CD4-positive, alpha-beta T cell treated with Interleukin-6 for 4 hours (primary cell): Measurements from ENCODE around the gene SEMA3E.
"Not testable (repeated sequence)": the region's sequence is repeated elsewhere in the genome, so short reads cannot be mapped to it uniquely, and the experiment has no call there.

Source experiments
- DNase-seq: peaks from one replicate; pipeline ENCODE4 v3.0.0-alpha.2; 2020; ENCODE audit warnings: mixed read lengths

The SEMA3E gene

DNA sequence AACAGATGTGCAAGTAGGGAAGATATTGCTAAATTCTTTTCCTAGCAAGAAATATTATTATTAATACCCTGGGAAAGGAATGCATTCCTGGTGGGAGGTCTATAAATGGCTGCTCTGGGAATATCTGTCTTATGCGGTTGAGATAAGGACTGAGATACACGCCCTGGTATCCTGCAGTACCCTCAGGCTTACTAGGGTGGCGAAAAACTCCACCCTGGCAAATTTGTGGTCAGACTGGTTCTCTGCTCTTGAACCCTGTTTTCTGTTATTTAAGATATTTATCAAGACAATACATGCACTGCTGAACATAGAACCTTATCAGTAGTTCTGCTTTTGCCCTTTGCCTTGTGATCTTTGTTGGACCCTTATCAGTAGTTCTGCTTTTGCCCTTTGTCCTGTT is 96.4 kb downstream of the SEMA3E start:
- not testable (repeated sequence) for DNase-seq

DNA sequence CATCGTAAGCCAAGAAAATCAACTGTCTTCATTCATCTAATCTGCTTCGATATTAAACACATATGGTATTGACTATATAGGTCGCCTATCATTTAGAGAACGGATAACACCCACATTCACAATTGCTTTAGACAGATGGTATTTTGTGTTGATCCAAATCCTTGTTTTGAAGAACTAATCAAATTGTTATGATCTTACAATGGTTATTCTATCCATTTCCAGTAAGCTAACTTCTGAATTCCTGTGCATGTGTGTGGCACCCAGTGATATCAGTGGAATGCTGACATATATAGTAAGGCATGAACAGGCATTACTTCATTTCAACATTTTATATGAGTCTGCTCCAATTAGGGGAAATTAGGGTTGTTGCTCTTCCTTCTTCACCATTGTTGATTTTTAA is 98.8 kb downstream of the SEMA3E start:
- no peak for DNase-seq

DNA sequence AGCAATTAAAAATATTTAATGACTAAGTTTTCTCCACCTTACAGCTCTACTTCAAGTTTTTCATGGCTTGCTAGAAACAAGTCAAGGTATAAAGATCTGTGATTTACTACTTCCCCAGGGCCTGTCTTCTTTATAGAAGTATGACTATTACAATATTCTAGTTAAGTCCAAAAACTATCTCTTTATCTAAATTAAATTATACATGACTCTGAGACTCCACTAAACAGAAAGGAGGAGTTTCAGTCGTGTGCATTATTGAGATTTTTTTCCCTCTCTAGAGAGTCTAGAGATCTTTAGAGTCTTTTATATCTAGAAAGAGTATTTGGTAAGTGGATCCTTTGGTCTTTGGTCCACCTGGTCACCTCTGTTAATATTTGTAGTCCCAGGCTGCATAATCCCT is 100.7 kb downstream of the SEMA3E start:
- no peak for DNase-seq

DNA sequence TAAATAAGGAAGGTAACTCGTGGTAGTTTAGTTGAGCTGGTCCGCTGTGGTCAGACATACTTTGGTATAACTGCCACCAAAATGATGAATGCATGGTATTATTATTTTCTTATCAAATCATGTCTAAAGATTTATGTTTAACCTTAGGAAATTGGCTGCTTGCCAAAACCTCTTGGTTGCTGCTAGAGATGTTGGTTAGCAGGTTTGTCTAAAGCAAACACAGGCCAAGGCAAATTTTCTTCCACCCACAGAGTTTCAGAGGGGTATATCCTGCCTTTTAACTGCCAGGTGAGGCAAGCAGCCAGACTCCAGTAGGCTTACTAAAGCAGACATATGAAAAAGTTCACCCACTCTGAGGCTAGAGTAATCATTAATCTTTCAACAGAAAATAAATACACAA is 101.4 kb downstream of the SEMA3E start:
- no peak for DNase-seq

DNA sequence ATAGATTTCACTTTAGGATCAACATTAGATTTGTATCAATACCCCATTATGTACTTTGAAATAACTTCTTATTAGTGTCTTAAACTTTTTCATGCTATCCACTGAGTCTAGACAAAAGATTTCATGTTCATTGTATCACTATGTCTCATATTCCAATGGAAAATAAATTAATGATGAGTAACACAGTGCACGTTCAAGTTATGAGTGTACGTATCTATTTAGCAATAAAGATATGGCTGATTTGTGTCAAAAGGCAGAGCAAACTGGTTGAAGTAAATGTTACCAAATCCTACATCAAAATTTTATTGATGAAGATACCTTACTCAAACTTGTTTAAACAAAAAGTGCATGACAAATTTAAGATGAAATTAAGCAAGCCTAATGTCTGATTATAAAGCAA is 102.4 kb downstream of the SEMA3E start:
- no peak for DNase-seq

DNA sequence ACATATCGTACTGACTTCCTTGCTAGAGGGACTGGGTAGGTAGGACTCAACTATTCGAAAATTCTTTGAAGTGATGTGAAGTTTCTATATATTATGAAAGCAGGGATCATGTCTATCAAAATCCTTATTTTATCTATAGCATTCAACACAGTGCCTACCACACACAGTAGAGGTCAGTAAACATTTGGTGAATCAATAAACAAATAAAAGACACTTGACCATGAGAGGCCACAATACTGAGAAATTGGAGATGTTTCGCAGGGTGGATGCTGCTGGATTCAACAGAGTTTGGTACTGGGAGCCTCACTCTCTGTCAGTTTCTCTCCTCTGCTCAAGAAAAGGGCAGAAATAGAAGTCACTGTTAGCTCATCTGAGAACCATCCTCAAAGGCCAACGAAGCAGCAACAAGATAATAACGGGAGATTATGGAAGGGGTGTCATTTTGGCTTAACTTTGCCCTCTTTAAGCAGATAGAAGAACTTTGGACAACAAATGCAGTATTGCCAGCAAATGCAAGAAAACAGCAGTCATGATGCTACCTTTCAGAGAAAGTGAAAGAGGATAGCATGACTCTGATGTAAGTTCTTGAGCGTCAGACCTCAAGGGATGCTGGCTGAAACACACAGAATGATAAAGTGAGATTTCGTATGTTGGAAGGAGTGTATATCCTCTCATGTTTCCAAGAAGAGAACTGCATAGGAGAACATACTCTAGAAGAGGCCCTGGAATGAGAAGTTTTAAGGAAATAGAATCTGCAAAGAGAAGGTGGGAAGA is 107.6 kb downstream of the SEMA3E start:
- no peak for DNase-seq

DNA sequence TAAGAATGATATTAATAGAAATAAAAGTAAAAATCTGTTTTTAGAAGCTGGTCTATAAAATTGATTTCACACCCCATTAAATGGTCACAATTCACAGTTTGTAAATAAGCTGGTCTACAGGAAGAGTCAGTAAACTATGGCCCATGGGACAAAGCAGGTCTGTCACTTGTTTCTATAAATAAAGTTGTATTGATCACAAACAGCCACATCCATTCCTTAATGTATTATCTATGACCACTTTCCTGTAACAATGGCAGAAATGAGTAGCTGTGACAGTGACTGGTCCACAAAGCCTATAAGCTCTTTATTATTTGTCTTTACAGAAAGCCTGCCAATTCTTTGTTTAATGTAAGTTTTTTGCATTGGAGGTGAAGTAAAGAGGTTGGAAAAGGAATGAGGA is 114.5 kb downstream of the SEMA3E start:
- DNase-seq, result no peak

DNA sequence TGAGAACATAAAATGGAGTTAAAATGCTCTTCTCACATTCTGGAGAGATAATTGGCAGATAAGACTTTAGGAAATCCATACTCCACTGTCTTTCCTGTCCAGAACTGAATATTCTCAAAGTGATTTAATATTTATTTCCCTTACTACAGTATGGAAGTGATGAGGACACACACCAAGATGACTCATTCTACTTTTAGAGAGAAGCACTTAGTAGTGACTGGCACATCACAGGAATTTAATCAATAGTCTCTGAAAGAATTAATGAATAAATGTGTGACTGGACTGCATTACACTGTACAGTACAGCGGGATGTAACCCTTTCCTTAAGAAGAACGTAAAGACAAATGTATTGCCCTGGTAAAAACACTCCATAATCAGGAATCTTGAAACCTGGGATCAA is 116.7 kb downstream of the SEMA3E start:
- no peak for DNase-seq

DNA sequence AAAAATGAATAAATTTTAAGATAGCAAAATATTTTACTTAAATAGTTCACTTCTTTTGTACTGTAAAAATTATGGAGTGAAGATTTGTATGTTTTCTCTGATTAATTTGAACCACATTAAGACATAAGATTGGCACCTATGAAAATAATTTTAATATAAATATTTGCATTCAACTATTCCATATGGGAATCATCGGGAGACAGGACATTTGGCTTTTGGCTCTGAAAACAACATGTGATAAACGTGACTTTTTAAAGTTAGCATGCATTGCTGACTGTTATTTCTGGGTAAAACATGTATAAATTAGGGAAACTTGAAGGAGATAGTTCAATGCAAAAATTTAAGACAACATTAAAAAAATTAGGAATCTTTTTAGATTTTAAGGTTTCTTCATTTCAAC is 117.2 kb downstream of the SEMA3E start:
- no peak for DNase-seq

DNA sequence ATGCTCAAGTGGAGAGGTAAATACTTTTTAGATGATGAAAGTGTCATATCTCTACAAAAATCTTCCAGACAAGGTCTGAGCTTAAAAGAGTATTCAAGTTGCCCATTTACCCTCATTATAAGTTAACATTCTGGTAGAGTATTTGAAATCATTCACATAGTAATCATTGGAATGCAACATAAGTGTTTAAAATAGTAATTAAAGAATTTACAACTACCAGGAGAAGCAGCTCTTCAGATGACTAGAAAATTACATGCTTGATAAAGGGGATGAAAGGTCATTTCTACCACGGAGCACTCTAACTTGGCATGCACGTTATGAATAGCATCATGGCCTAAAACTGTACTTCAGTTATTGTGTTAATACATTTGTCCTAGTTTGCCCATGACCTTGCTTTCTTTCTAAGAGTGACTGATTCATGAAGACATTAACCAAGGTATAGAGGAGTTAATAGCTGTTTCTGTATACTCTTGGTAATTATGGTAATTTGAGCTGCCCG is 120.0 kb downstream of the SEMA3E start:
- DNase-seq, result no peak

DNA sequence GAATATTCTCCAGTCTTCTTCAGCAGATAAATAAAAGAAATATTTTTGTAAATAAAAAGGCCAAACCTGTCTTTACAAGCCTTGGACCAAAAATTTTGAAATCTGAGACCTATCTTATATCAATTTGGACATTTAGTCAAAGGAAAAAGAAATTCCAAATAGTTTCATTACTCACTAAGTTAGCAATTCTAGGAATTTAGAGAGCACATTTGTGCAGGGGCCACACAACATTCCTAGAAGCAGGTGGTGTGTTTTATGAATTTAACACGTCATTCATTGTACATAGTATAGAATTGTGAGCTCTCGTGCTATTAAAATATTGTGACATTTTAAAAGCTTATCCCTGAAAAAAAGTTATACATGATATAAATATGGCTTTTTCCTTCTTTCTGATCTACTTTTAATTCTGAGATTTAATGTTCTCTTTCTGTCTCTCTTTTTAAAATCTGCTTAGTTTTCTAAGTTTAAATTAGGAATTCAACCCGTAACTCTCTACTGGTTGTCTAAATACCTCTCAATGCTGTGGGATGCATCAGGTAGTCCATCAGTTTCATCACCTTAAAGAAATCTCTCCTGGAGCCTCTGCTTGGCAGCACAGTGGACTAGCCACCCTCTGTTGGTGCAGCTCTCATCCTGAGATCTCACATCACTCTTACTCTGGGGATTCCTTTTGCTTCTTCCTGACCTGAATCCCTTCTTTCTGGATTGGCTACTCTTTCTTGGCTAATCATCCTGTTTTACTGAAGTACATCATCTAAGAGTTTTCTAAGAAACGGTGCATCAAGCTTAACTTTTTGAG is 124.5 kb downstream of the SEMA3E start:
- no peak for DNase-seq

DNA sequence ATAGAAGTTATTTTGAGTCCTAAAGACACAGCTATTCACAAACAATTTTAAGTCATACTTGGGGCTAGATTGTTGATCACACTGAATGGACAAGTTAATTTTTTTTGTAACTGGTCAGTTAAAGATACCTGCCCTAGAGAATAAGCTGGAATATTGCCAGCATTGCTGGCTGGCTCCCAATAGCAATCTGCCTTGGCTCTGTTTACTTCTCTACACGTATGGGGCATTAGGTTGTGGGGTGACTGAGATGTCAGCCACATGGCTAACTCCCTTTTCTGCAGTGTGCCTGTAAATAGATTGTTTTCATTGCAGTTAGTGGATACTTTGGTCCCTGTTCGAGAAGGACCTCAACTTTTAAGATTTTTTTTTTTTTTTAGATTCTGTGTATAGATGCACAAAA is 128.2 kb downstream of the SEMA3E start:
- no peak for DNase-seq

DNA sequence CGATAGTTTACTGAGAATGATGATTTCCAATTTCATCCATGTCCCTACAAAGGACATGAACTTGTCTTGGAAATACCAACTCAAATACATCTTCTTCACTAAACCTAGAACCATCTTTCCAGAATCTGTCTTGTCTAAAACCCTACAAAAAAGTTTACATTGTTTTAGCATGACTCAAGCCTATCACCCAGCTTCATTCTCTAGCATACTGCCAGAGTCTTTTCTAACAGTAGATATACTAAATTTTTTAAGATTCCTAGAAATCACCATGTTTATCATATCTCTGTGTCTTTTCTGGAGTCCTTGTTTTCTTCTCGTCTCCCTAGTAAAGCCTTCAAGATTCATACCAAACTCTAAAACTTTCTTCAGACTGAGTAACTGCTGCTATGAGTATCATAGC is 129.7 kb downstream of the SEMA3E start:
- DNase-seq, result no peak

DNA sequence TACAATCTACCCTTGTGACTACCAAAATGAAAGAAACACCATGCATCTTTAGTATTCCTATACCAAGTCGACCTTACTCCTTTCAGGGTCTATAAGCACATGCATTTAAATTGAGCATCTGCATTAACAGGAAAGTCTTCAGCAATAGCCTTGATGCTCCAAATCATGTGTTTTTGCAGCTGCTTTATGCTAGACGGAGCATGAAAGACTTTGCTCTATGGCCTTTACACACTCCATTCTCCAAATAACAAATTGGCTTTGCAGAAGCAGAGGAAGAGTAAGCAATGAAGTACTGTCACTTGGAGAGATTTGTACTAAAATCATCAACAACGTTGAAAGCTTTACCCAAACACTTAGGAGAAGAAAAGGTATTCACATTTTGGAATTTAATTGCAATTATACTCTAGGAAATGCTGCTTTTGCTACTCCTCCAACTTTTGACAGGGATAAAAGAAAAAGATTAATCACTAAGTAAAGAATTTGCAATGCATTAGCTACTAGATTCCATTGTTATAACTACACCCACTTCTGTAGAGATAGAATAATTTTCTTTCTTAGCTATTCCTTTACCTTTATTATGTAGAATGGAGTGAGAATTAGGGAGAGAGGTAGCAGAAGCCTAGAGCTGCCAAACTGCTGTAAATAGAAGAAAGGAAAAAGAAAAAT is 131.8 kb downstream of the SEMA3E start:
- DNase-seq, result no peak

DNA sequence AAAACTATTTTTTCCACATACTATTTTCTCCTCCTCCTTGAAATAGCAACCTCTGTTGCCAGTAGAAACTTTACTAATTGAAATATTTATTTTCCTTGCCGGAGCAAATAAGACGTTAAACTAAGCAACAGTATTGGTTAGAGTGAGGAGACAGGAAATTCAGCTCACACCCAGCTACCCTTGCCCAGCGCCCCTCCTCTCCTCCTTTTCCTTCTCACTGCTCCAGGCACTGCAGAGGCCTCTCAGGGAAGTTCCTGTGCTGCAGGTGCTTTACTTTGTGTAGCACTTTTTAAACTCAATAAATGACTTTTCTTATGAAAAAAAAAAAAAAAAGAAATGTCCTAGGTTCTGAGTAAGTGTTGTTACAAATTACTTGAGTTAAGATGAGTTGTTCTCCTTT is 134.0 kb downstream of the SEMA3E start:
- DNase-seq, result no peak

DNA sequence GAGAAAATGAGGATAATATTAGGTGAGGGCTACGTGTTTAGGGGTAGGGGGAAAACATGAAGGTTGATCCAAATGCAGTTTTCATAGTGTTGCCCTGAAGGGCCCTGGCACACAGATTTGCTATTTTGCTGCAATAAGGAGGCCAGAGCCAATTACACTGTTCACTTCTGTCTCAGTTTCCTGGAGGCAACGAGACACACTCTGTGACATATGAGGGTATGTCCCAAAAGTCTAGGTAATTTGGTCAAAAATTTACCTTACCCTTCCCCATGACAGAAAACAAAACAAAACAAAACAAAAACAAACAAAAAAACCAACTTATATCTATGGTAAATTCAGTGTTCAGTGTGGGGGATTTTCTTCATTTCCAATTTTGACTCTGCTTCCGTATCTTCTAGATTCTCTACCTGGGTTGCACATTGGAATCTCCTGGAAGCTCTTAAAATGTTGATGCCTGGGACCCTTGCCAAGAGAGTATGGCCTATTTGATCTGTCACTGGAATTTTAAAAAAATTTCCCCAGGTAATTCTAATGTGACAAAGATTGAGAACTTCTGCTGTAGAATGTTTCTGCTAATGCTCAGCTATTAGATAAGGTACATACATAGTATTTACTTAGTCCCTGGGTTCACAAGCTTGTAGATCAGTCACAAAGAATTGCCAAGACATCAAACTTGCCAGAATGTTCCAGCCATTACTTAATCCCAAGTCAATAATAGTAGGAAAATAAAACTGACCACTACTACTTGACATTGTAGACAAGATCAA is 139.5 kb downstream of the SEMA3E start:
- DNase-seq, result no peak

DNA sequence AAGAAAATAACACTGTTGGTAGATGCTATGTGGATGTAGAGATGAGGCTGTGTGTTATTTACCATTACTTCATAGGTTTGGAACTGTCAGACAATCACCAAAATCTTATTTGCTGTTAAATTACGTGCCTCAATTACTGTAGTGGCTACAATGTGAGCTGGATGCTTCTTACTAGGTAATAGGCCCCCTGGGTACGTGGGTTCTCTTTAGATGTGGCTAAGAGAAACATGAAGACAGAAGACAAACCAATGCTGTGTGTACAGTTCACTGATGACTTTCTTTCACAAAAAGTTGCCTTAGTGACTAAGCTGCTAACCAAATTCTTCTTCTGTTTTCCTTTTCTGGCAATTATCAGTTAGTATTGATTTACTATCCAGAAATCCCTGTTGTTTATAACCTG is 144.6 kb downstream of the SEMA3E start:
- no peak for DNase-seq

DNA sequence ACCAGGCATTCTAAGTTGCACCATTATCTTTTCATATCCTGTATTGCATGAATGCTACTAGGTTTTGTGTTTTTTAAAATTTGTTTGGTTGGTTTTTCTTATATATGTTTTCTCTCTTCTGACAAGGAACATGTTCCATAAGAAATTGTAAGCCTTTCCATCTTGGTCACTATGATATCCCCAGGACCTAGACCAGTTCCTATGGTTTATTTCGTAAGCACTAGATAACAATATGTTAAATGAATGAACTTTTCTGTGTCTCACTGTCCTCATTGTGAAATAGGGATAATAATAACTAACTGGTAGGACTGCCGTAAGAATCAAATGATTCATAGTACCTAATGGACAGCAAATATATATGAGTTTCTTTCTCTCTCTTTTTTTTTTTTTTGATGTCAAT is 146.3 kb downstream of the SEMA3E start:
- no peak for DNase-seq

DNA sequence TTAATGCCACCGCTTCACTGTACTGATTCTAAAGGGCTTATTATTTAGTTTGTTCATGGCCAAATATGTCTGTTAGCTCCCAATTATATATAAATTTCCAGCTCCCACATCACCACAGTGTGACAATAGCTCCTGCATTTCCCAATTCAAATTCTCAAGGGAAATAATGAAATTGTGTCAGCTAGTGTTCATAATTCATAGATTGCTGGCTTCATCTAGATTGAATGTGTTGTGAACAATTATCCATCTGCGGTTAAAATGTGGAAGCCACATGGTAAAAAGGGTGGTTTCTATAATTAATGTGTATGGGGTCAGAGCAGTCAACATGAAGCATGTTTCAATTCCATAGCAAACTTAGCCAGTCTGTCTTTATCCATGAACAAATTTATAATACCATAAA is 154.3 kb downstream of the SEMA3E start:
- no peak for DNase-seq

DNA sequence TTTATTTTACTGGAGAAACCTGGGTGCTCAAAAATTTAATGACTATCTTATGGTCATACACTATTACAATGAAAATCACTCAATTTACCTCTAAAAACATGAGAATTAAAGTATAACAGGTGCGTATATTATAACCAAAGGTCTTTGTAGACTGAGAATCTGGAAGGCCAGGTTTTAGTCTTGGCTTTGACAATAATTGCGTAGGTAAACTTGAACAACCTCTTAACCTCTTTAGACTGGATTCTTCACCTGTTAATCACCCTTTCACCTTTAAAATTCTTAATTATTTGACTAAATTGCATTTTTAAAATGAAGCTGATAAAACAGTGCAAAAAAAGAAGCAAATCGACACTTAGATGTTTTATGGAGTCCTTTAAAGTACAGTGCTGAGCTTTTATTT is 156.1 kb downstream of the SEMA3E start:
- no peak for DNase-seq

DNA sequence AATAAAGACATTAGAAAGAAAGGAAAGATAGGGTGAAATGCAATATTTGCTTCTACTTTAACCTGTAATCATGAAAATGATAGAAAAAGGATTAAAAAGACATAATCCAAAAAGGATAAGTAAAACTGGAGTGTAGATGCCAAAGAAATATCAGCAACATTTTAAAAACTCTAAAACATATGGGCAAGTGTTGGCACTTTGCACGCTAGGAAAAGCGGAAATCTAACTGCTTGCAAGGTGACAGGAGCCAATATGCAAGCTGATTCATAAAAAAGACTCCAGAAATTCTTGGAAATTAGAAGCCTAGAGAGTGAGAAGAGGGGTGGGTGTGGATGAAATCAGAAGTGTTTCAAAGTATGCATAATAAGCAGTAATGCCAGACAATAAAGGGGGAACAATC is 161.1 kb downstream of the SEMA3E start:
- DNase-seq, result no peak

DNA sequence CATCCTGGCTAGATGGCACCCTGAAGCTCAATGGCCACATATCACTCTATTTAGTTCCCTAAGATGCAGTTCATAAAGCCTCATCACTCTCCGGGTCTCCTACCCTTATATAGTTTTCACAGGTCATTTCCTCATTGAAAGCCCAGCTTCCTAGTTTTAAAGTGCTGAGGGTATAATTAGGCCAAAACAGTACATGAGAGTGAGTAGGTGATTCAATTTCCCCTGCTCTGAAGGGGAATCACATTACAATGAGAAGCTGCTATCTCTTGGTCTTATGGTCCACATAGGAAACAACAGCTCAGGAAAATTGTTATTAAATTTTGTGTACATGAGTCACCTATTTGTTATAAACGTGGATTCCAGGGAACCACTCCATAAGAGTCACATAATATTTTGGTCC is 162.0 kb downstream of the SEMA3E start:
- DNase-seq, result no peak

DNA sequence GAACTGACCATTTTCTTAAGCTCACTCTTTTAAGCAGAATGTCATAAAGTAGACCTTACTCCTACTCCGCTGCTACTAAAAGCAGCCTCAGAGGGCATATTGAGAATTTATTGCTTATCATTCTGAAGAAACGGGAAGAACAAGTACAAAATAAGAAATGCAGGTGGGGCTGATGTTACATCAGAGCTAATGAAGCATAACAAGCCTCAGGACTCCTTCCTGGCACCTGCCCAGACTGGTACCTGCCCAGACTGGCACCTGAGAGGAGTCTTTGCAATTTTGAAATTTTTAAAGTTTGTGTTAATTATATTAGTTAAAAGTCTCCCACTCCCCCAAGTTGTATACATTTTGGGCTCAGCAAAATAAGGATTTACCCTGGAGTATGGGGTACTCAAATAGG is 162.4 kb downstream of the SEMA3E start:
- DNase-seq, result no peak
